ENCODE data around the gene CCDC169. TPM values are rescaled to one million over a fixed set of nuclear protein-coding genes. Genes with fewer than 3 reads are reported as not detected.

The CCDC169 gene
- total and polyA plus RNA-seq, 2 of the 13 experiments (the other 11 are each of a cell fraction or from before 2014, with no cell fraction given): 0.25 to 0.33 TPM

GRCh38 chr13:36248700-36249099 is 48.9 kb downstream of the CCDC169 start:
- Histone ChIP-seq H3K36me3 (replicated peaks in 1 of 2; ENCODE audit: control insufficient read depth in 1 of 2, insufficient read depth in 2 of 2, low read length in 2 of 2) (no peaks in the 10 kb centered on the region), H3K27me3 (ENCODE audit: control insufficient read depth in 1 of 2, insufficient read depth in 2 of 2, low read length in 2 of 2) (no peaks in the 10 kb centered on the region), H3K79me2 (ENCODE audit: insufficient read depth, low read length) (no peaks in the 10 kb centered on the region), H3K9ac (ENCODE audit: insufficient read depth, low read depth, low read length) (no peak overlapping the region), H3K27ac (ENCODE audit: extremely low read length, insufficient read depth, low read length) (no peak overlapping the region), H4K20me1 (ENCODE audit: insufficient read depth, low read length) (no peaks in the 10 kb centered on the region), H3K4me1 (ENCODE audit: insufficient read depth, low read length) (no peaks in the 10 kb centered on the region), H2AFZ (ENCODE audit: low read length) (no peak overlapping the region), H3K9me3 (ENCODE audit: low read length) (no peaks in the 10 kb centered on the region), H3K4me2 (ENCODE audit: low read depth, low read length) (no peak overlapping the region), H3K4me3 (replicated peaks in 1 of 3; ENCODE audit: insufficient read depth in 1 of 3, low read depth in 2 of 3, low read length in 3 of 3) (no peak overlapping the region)
- POLR2A ChIA-PET: no interaction called here
- CTCF ChIA-PET (ENCODE audit: low intra/inter-chr PET ratio, low total read pairs): no interaction called here
- in situ Hi-C loops (cut with HindIII; ENCODE audit: extremely low pct_ligation_motif_present, low pct_unique_long_range_greater_than_20kb): no loop called here
- ATAC-seq (no peak), FAIRE-seq (no peak), DNase-seq (ENCODE audit: low spot score) (no peak)
- TF ChIP-seq, protein P1, sequence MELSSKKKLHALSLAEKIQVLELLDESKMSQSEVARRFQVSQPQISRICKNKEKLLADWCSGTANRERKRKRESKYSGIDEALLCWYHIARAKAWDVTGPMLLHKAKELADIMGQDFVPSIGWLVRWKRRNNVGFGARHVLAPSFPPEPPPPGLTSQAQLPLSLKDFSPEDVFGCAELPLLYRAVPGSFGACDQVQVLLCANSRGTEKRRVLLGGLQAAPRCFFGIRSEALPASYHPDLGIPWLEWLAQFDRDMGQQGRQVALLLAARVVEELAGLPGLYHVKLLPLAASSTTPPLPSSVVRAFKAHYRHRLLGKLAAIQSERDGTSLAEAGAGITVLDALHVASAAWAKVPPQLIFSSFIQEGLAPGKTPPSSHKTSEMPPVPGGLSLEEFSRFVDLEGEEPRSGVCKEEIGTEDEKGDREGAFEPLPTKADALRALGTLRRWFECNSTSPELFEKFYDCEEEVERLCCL (CRISPR knock-in tag; IDR thresholded peaks at IDR 0.05; ENCODE audit: borderline replicate concordance): no peak
- TF ChIP-seq, protein P2, sequence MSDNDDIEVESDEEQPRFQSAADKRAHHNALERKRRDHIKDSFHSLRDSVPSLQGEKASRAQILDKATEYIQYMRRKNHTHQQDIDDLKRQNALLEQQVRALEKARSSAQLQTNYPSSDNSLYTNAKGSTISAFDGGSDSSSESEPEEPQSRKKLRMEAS (IDR thresholded peaks at IDR 0.05): no peak
- TF ChIP-seq HINFP (CRISPR knock-in tag; IDR thresholded peaks at IDR 0.05; ENCODE audit: low read depth): no peak
- no peak for TF ChIP-seq MAFF (IDR thresholded peaks at IDR 0.05; ENCODE audit: low read depth, low read length)
- TF ChIP-seq ZNF326 (CRISPR knock-in tag; IDR thresholded peaks at IDR 0.05; ENCODE audit: borderline replicate concordance): no peak
- TF ChIP-seq ZNF670 (CRISPR knock-in tag; IDR thresholded peaks at IDR 0.05; ENCODE audit: borderline replicate concordance): no peak
- no peak for TF ChIP-seq MNT (IDR thresholded peaks at IDR 0.05)
- TF ChIP-seq SRSF9 (IDR thresholded peaks at IDR 0.05; ENCODE audit: borderline replicate concordance, insufficient read depth, low read depth, low read length, poor library complexity, severe bottlenecking): no peak
- intact Hi-C loops (cut with micrococcal nuclease; ENCODE audit: unreplicated experiment): no loop called here
- BruUV-seq (replicated peaks): no TSS peak
